CD4-positive, alpha-beta memory T cell (primary cell): ENCODE data around the gene SAPCD2. TPM values are rescaled to one million over a fixed set of nuclear protein-coding genes. Genes with fewer than 3 reads are reported as not detected.

Experiments used
- CTCF ChIA-PET: fragments of 350-600 bp; sonication (Branson Sonifier 250); formaldehyde crosslinking; loops from one replicate; lab custom pipeline; 2021; ENCODE audit warnings: inconsistent platforms; ENCODE audit not compliant: partially characterized antibody; lab: Charles Lee
- POLR2A ChIA-PET: fragments of 350-600 bp; sonication (Branson Sonifier 250); formaldehyde crosslinking; loops from one replicate; lab custom pipeline; 2021; ENCODE audit not compliant: partially characterized antibody; lab: Charles Lee
- DNase-seq, 5 donors: peaks; one replicate each; pipeline versions ENCODE4 v3.0.0 to v3.0.0-alpha.2; 2020 to 2022; ENCODE audit warnings: mixed read lengths in 1 of 5
- H3K27ac ChIP-seq: one replicate; pipeline ENCODE4 v1.7.0; 2013; ENCODE audit warnings: low read depth, low read length
- H3K27me3 ChIP-seq: 2 replicates; pipeline ENCODE4 v1.7.0; 2013; ENCODE audit warnings: mild to moderate bottlenecking, low read length, moderate library complexity; ENCODE audit not compliant: insufficient read depth
- H3K36me3 ChIP-seq: 2 replicates; pipeline ENCODE4 v1.7.0; 2013; ENCODE audit warnings: mild to moderate bottlenecking, low read length, moderate library complexity; ENCODE audit not compliant: insufficient read depth
- H3K4me1 ChIP-seq: 2 replicates; pipeline ENCODE4 v1.7.0; 2013; ENCODE audit warnings: mild to moderate bottlenecking, low read length, moderate library complexity; ENCODE audit not compliant: insufficient read depth
- H3K4me3 ChIP-seq, 2 donors: one replicate each; pipeline ENCODE4 v1.7.0; 2013; ENCODE audit warnings: low read length in 2 of 2, mild to moderate bottlenecking in 1 of 2
- H3K9me3 ChIP-seq, 2 donors: one replicate each; pipeline ENCODE4 v1.7.0; 2013; ENCODE audit warnings: low read length in 2 of 2, control low read depth in 1 of 2; ENCODE audit not compliant: control insufficient read depth in 1 of 2
- H3K27ac Mint-ChIP-seq, 7 donors: one replicate each; pipeline ENCODE4 v1.8.0; 2020 to 2021; ENCODE audit warnings: mixed read lengths in 7 of 7, mild to moderate bottlenecking in 6 of 7, inconsistent platforms in 3 of 7, moderate library complexity in 3 of 7
- H3K27me3 Mint-ChIP-seq, 2 donors: one replicate each; pipeline ENCODE4 v1.8.0; 2020 to 2021; ENCODE audit warnings: mixed read lengths in 2 of 2
- H3K36me3 Mint-ChIP-seq, 2 donors: one replicate each; pipeline ENCODE4 v1.8.0; 2020 to 2021; ENCODE audit warnings: mixed read lengths in 2 of 2, inconsistent platforms in 1 of 2, mild to moderate bottlenecking in 1 of 2
- H3K4me1 Mint-ChIP-seq, 4 donors: one replicate each; pipeline ENCODE4 v1.8.0; 2020 to 2021; ENCODE audit warnings: mixed read lengths in 4 of 4, mild to moderate bottlenecking in 1 of 4
- H3K4me3 Mint-ChIP-seq, 8 donors: one replicate each; pipeline ENCODE4 v1.8.0; 2020 to 2021; ENCODE audit warnings: mixed read lengths in 8 of 8, mild to moderate bottlenecking in 7 of 8, moderate library complexity in 6 of 8, inconsistent platforms in 3 of 8
- H3K9me3 Mint-ChIP-seq, 8 donors: one replicate each; pipeline ENCODE4 v1.8.0; 2020 to 2021; ENCODE audit warnings: mixed read lengths in 8 of 8, mild to moderate bottlenecking in 5 of 8, inconsistent platforms in 3 of 8, moderate library complexity in 1 of 8
- intact Hi-C: fragments of 100-400 bp; cut with micrococcal nuclease; formaldehyde crosslinking; loops from one replicate; pipeline ENCODE4 v1.15.1; 2023
- polyA plus RNA-seq, 2 donors: library from polyadenylated mRNA; unstranded; fragments of 300-500 nt; fragmentation: Illumina TruSeq; gene quantifications; one replicate each; pipeline ENCODE4 v1.2.3, GENCODE V29; 2021
- total RNA-seq, 2 experiments: library from RNA; stranded (reverse); gene quantifications; one replicate each; pipeline ENCODE4 v1.2.3, GENCODE V29; 2021

The SAPCD2 gene
- total and polyA plus RNA-seq, 4 experiments from 2014 or later, result 0.09 to 0.15 (median 0.11) TPM

DNA sequence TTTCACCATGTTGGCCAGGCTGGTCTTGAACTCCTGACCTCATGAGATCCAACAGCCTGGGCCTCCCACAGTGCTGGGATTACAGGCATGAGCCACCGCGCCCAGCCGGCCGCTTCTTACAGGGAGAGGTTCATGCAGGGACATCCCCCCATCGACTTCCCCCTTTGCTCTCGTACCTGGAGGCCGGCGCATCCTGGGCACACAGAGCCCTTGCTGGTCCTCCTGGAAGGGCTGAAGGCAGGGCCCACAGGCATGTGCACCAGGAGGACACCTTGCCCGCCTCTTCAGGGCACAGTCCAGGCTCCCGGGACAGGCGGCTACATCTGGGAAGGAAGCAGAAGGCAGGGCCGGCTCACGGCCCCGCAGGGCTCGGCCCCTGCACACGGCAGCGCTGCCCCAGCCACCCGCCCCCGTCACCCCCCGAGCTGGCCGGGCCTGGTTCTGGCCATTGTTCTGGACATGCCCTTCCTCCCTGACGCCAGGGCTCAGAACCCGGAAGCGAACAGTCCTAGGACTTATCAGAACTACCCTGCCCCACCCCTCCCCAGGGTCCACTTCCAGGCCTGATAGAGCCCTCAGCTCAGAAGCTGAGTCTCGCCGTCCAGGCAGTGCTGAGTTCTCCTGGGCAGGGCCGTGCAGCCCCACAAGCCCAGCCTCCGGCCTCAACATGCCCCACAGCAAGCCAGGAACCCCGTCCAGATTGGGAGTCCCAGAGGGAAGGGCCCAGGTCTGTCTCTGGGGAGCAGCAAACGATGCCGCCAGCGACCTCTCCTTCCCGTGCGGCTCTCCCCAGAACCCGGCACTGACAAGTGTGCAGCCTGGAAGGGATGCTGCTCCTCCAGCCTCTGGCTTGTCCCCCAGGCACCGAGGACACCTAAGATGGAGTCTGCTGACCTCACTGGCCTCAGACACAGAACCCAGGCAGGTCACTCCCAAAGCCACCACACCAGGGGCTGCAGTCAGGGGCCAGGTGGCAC is 27.3 kb downstream of the SAPCD2 start:
- Mint-ChIP-seq H3K27me3 (peaks cover 6 to 11% of the 10 kb centered on the region in 2 donors), H3K36me3 (no peaks in the 10 kb centered on the region), H3K4me1 (peaks cover 3 to 16% (median 7%) of the 10 kb centered on the region in 4 donors), H3K27ac (no peak overlapping the region), H3K9me3 (no peaks in the 10 kb centered on the region), H3K4me3 (no peak overlapping the region)
- intact Hi-C loops, result no loop called here
- H3K4me3 ChIP-seq, result no peak overlapping the region
- H3K4me1 ChIP-seq, result peaks cover 33% of the 10 kb centered on the region
- H3K27ac ChIP-seq, result no peak overlapping the region
- H3K27me3 ChIP-seq, result peaks cover 15% of the 10 kb centered on the region
- ChIA-PET POLR2A (interaction anchor here (2.1 kb wide), 1 partner anchor 8 kb away, joined by 9 read pairs; no protein-coding TSS in a partner anchor), CTCF (interaction anchor here (1.3 to 2.5 kb wide), 3 partner anchors 8 to 17 kb away, joined by 5 to 17 read pairs (median 6); no protein-coding TSS in a partner anchor)
- H3K36me3 ChIP-seq, result no peaks in the 10 kb centered on the region
- DNase-seq, result no peak
- no peaks in the 10 kb centered on the region for H3K9me3 ChIP-seq

DNA sequence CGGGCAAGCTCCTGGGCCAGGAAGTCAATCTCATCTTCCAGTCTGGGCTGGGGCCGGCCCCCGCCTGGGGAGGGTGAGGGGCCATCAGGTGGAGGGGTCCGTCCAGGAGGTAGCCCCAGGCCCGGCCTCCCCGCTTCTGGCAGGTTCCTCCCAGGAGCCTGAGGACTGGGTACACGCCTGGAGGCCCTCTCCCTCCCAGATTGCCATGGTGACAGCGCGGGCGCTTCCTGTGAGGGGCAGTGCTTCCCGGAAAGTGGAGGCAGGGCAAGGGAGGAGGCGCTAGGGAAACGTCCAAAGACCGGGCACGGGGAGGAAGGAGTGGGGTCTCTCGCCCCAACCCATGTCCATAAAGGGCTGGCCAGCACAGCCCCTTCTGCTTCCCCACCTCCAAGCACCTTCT is 29.2 kb downstream of the SAPCD2 start:
- H3K4me3 ChIP-seq, result no peak overlapping the region
- peaks cover 25% of the 10 kb centered on the region for H3K4me1 ChIP-seq
- Mint-ChIP-seq H3K4me3 (no peak overlapping the region), H3K4me1 (peaks cover 3 to 9% (median 7%) of the 10 kb centered on the region in 4 donors), H3K27ac (no peak overlapping the region), H3K36me3 (no peaks in the 10 kb centered on the region), H3K27me3 (peaks cover 2 to 3% of the 10 kb centered on the region in 2 donors), H3K9me3 (no peaks in the 10 kb centered on the region)
- DNase-seq, result no peak
- no peaks in the 10 kb centered on the region for H3K36me3 ChIP-seq
- H3K27me3 ChIP-seq, result no peaks in the 10 kb centered on the region
- ChIA-PET POLR2A (no interaction called here), CTCF (no interaction called here)
- no peaks in the 10 kb centered on the region for H3K9me3 ChIP-seq
- intact Hi-C loops, result no loop called here
- H3K27ac ChIP-seq, result no peak overlapping the region

GRCh38 chr9:137040568-137040967 is 29.8 kb downstream of the SAPCD2 start:
- ChIA-PET CTCF (interaction anchor here (1.1 kb wide), 1 partner anchor 11 kb away, joined by 5 read pairs; no protein-coding TSS in a partner anchor), POLR2A (no interaction called here)
- intact Hi-C loops, result no loop called here
- Histone ChIP-seq H3K27ac (no peak overlapping the region), H3K4me1 (peaks cover 23% of the 10 kb centered on the region), H3K36me3 (no peaks in the 10 kb centered on the region), H3K27me3 (no peaks in the 10 kb centered on the region), H3K4me3 (no peak overlapping the region), H3K9me3 (no peaks in the 10 kb centered on the region)
- DNase-seq, result no peak
- peaks cover 2 to 3% of the 10 kb centered on the region in 2 donors for H3K27me3 Mint-ChIP-seq
- peaks cover 3 to 9% (median 7%) of the 10 kb centered on the region in 4 donors for H3K4me1 Mint-ChIP-seq
- no peak overlapping the region for H3K4me3 Mint-ChIP-seq
- H3K9me3 Mint-ChIP-seq, result no peaks in the 10 kb centered on the region
- H3K27ac Mint-ChIP-seq, result no peak overlapping the region
- H3K36me3 Mint-ChIP-seq, result no peaks in the 10 kb centered on the region

- Mint-ChIP-seq H3K36me3 (no peaks in the 10 kb centered on the region), H3K27me3 (peaks cover under 1 to 1% of the 10 kb centered on the region in 2 donors), H3K4me1 (peaks cover 5 to 11% (median 8%) of the 10 kb centered on the region in 4 donors), H3K4me3 (no peak overlapping the region), H3K27ac (no peak overlapping the region), H3K9me3 (no peaks in the 10 kb centered on the region)
- no peak overlapping the region for H3K4me3 ChIP-seq
- peaks cover 24% of the 10 kb centered on the region for H3K4me1 ChIP-seq
- H3K36me3 ChIP-seq, result no peaks in the 10 kb centered on the region
- no peak overlapping the region for H3K27ac ChIP-seq
- CTCF ChIA-PET, result interaction anchor here (1.1 kb wide), 1 partner anchor 10 kb away, joined by 5 read pairs; no protein-coding TSS in a partner anchor
- DNase-seq, result no peak
- POLR2A ChIA-PET, result no interaction called here
- H3K9me3 ChIP-seq, result no peaks in the 10 kb centered on the region
- intact Hi-C loops, result no loop called here
- no peaks in the 10 kb centered on the region for H3K27me3 ChIP-seq
Observed at GRCh38 chr9:137039611-137040366, 30.6 kb downstream of the SAPCD2 start.

DNA sequence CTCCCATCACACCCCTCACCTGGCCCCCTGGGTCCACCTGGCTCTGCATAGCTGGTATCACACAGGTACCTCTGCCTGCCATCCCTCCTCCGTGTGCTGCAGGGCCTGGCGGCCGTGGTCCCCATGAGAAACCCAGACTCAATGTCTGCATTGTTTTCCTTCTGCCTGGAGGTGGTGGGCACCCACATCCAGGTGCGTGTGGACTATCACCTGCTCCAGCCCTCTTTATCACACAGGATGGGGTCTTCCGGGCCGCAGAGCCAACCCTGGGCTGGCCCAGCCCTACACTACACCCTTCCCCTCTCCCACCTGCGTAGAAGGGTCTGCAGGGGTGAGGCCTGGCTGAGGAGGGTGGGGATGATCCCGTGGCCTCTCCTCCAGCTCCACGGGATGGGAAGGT is 31.4 kb downstream of the SAPCD2 start:
- no peaks in the 10 kb centered on the region for H3K27me3 ChIP-seq
- no peak overlapping the region for H3K4me3 ChIP-seq
- no peak for DNase-seq
- H3K4me1 ChIP-seq, result peaks cover 22% of the 10 kb centered on the region
- no peaks in the 10 kb centered on the region for H3K36me3 Mint-ChIP-seq
- intact Hi-C loops, result no loop called here
- no peak overlapping the region for H3K27ac ChIP-seq
- H3K4me1 Mint-ChIP-seq, result peaks cover 7 to 12% (median 9%) of the 10 kb centered on the region in 4 donors
- H3K9me3 ChIP-seq, result no peaks in the 10 kb centered on the region
- H3K9me3 Mint-ChIP-seq, result no peaks in the 10 kb centered on the region
- H3K4me3 Mint-ChIP-seq, result no peak overlapping the region
- H3K27ac Mint-ChIP-seq, result peak overlapping the region in 1 of 7 donors; percentile 48
- POLR2A ChIA-PET, result no interaction called here
- CTCF ChIA-PET, result interaction anchor here (1.8 to 2.5 kb wide), 2 partner anchors 8 to 10 kb away, joined by 4 to 10 read pairs; partner anchors contain the start of gene ABCA2
- no peaks in the 10 kb centered on the region for H3K27me3 Mint-ChIP-seq
- no peaks in the 10 kb centered on the region for H3K36me3 ChIP-seq

DNA sequence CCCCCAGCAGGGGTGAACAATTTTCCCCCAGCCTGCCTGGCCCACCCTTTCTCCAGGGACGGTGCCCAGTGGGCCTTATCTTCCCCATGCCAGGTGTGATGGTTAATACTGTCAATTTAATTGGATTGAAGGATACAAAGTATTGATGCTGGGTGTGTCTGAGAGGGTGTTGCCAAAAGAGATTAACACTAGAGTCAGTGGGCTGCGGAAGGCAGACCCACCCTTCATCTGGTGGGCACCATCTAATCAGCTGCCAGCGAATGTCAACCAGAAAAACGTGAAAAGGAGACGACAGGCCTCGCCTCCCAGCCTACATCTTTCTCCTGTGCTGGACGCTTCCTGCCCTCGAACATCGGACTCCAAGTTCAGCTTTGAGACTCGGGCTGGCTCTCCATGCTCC is 32.9 kb downstream of the SAPCD2 start:
- POLR2A ChIA-PET, result interaction anchor here (0.6 to 1.5 kb wide), 2 partner anchors 9 to 11 kb away, joined by 3 to 4 read pairs; partner anchors contain the start of gene NPDC1

More for the DNA sequence above, 32.9 kb downstream of the SAPCD2 start:
- no peak for DNase-seq
- Histone ChIP-seq H3K36me3 (no peaks in the 10 kb centered on the region), H3K4me3 (no peak overlapping the region), H3K27ac (no peak overlapping the region), H3K4me1 (peaks cover 27% of the 10 kb centered on the region), H3K9me3 (no peaks in the 10 kb centered on the region), H3K27me3 (no peaks in the 10 kb centered on the region)
- Mint-ChIP-seq H3K4me3 (no peak overlapping the region), H3K4me1 (peaks cover 10 to 26% (median 18%) of the 10 kb centered on the region in 4 donors), H3K36me3 (no peaks in the 10 kb centered on the region), H3K27ac (no peak overlapping the region), H3K9me3 (no peaks in the 10 kb centered on the region), H3K27me3 (no peaks in the 10 kb centered on the region)
- CTCF ChIA-PET, result interaction anchor here (0.9 to 4.3 kb wide), 7 partner anchors 8 to 250 kb away, joined by 3 to 84 read pairs (median 10); partner anchors contain the start of genes ABCA2, CLIC3 and NPDC1
- intact Hi-C loops, result no loop called here
